ENCODE data around the gene SPEG.

SPEG gene

GRCh38 chr2:219484343-219485200 is 49.9 kb downstream of the SPEG start:
- Histone ChIP-seq H3K36me3 (ENCODE audit: insufficient read depth, low read length) (no peaks in the 10 kb centered on the region), H3K4me3 (ENCODE audit: low read depth, low read length, poor library complexity, severe bottlenecking) (no peak overlapping the region), H3K27me3 (ENCODE audit: insufficient read depth, low read length) (0 out of 2 replicates have a peak, but pooled peaks cover 7% of the 10 kb centered on the region), H3K4me2 (ENCODE audit: low read length) (no peak overlapping the region), H3K4me1 (ENCODE audit: insufficient read depth, low read length, severe bottlenecking) (no peaks in the 10 kb centered on the region), H3K9me3 (ENCODE audit: low read length) (no peaks in the 10 kb centered on the region), H3K27ac (ENCODE audit: low read depth, low read length, poor library complexity, severe bottlenecking) (no peak overlapping the region), H3K79me2 (ENCODE audit: insufficient read depth, low read length) (no peaks in the 10 kb centered on the region), H3K9me2 (ENCODE audit: low read depth, low read length) (no peaks in the 10 kb centered on the region), H3K9ac (ENCODE audit: low read length) (no peak overlapping the region), H4K20me1 (ENCODE audit: insufficient read depth, low read length) (no peaks in the 10 kb centered on the region), H2AFZ (ENCODE audit: low read length) (no peak overlapping the region), H3F3A (ENCODE audit: insufficient read depth, low read length) (no peaks in the 10 kb centered on the region)
- no peak for TF ChIP-seq EZH2 (IDR thresholded peaks at IDR 0.05; ENCODE audit: borderline replicate concordance, low read length)
- TF ChIP-seq, protein P1, sequence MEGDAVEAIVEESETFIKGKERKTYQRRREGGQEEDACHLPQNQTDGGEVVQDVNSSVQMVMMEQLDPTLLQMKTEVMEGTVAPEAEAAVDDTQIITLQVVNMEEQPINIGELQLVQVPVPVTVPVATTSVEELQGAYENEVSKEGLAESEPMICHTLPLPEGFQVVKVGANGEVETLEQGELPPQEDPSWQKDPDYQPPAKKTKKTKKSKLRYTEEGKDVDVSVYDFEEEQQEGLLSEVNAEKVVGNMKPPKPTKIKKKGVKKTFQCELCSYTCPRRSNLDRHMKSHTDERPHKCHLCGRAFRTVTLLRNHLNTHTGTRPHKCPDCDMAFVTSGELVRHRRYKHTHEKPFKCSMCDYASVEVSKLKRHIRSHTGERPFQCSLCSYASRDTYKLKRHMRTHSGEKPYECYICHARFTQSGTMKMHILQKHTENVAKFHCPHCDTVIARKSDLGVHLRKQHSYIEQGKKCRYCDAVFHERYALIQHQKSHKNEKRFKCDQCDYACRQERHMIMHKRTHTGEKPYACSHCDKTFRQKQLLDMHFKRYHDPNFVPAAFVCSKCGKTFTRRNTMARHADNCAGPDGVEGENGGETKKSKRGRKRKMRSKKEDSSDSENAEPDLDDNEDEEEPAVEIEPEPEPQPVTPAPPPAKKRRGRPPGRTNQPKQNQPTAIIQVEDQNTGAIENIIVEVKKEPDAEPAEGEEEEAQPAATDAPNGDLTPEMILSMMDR (IDR thresholded peaks at IDR 0.05; ENCODE audit: low read length): no peak

GRCh38 chr2:219485201-219485580 is 50.5 kb downstream of the SPEG start:
- TF ChIP-seq EZH2 (IDR thresholded peaks at IDR 0.05; ENCODE audit: borderline replicate concordance, low read length): no peak
- TF ChIP-seq, protein P1 (IDR thresholded peaks at IDR 0.05; ENCODE audit: low read length): no peak
- H3K9me3 ChIP-seq (ENCODE audit: low read length): no peaks in the 10 kb centered on the region
- H3K27me3 ChIP-seq (ENCODE audit: insufficient read depth, low read length): 0 out of 2 replicates have a peak, but pooled peaks cover 7% of the 10 kb centered on the region
- H4K20me1 ChIP-seq (ENCODE audit: insufficient read depth, low read length): no peaks in the 10 kb centered on the region
- H3K36me3 ChIP-seq (ENCODE audit: insufficient read depth, low read length): no peaks in the 10 kb centered on the region
- H3K4me1 ChIP-seq (ENCODE audit: insufficient read depth, low read length, severe bottlenecking): no peaks in the 10 kb centered on the region
- no peak overlapping the region for H2AFZ ChIP-seq (ENCODE audit: low read length)
- no peaks in the 10 kb centered on the region for H3K79me2 ChIP-seq (ENCODE audit: insufficient read depth, low read length)
- no peaks in the 10 kb centered on the region for H3F3A ChIP-seq (ENCODE audit: insufficient read depth, low read length)
- no peak overlapping the region for H3K4me3 ChIP-seq (ENCODE audit: low read depth, low read length, poor library complexity, severe bottlenecking)
- no peaks in the 10 kb centered on the region for H3K9me2 ChIP-seq (ENCODE audit: low read depth, low read length)
- H3K27ac ChIP-seq (ENCODE audit: low read depth, low read length, poor library complexity, severe bottlenecking): no peak overlapping the region
- no peak overlapping the region for H3K4me2 ChIP-seq (ENCODE audit: low read length)
- no peak overlapping the region for H3K9ac ChIP-seq (ENCODE audit: low read length)

GRCh38 chr2:219486380-219486959 is 51.8 kb downstream of the SPEG start:
- no peak for TF ChIP-seq EZH2 (IDR thresholded peaks at IDR 0.05; ENCODE audit: borderline replicate concordance, low read length)
- TF ChIP-seq, protein P1 (IDR thresholded peaks at IDR 0.05; ENCODE audit: low read length): no peak
- Histone ChIP-seq H3K4me3 (ENCODE audit: low read depth, low read length, poor library complexity, severe bottlenecking) (no peak overlapping the region), H3K27ac (ENCODE audit: low read depth, low read length, poor library complexity, severe bottlenecking) (no peak overlapping the region), H4K20me1 (ENCODE audit: insufficient read depth, low read length) (no peaks in the 10 kb centered on the region), H3K79me2 (ENCODE audit: insufficient read depth, low read length) (no peaks in the 10 kb centered on the region), H3K9me3 (ENCODE audit: low read length) (no peaks in the 10 kb centered on the region), H3F3A (ENCODE audit: insufficient read depth, low read length) (no peaks in the 10 kb centered on the region), H2AFZ (ENCODE audit: low read length) (no peak overlapping the region), H3K27me3 (ENCODE audit: insufficient read depth, low read length) (0 out of 2 replicates have a peak, but pooled peaks cover 9% of the 10 kb centered on the region), H3K9ac (ENCODE audit: low read length) (no peak overlapping the region), H3K36me3 (ENCODE audit: insufficient read depth, low read length) (no peaks in the 10 kb centered on the region), H3K4me1 (ENCODE audit: insufficient read depth, low read length, severe bottlenecking) (no peaks in the 10 kb centered on the region), H3K4me2 (ENCODE audit: low read length) (no peak overlapping the region), H3K9me2 (ENCODE audit: low read depth, low read length) (no peaks in the 10 kb centered on the region)

Data from OCI-LY1 (cell line).